Peyer's patch (tissue), 4 donors: ENCODE measurements around the gene NEAT1.
A peak's percentile ranks its signal among the peaks of the same experiment; 100 is the strongest.

ENCODE experiments used
- POLR2A ChIP-seq, 2 donors: fragments of 450-650 bp; IDR thresholded peaks; one replicate each; pipeline ENCODE4 v1.5.1; 2017; ENCODE audit warnings: antibody characterized with exemption in 2 of 2, mild to moderate bottlenecking in 2 of 2, moderate library complexity in 2 of 2
- TF ChIP-seq, protein P1 (sequence below), 6 experiments: fragments of 450-650 bp in 4 of 6; fragments of 200-600 bp in 2 of 6; sonication (generic) in 1 of 6; IDR thresholded peaks; one replicate each; pipeline ENCODE4 v1.5.1; 2017 to 2019; ENCODE audit warnings: antibody characterized with exemption in 6 of 6, mild to moderate bottlenecking in 3 of 6, moderate library complexity in 1 of 6

DNA sequence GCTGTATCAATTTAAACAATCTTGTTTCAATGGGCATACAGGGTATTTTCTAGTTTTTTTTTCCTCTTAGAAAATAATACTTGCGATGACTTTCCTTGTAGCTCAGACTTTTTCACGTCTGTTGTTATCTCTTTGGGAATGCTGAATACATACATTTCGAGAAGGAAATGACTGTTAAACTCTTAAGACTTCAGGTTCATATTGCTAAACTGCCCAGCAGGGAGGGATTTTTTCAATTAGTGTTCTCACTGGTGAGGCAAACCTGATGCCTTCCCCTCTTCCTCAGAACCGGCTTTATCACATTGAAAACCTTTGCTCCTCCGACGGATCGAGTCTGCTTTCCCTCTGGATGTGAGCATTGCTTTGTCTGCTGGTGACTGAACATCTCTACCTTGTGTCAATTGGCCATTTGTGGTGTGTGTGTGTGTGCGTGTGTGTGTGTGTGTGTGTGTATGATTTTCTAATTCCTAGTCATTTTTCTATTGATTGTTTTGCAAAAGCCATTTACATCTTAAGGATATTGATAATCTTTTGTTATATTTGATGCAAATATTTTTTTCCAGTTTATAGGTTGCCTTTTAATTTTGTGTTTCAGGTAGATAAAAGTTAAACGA, 6.6 kb downstream of the NEAT1 start:
- TF ChIP-seq, protein P1, sequence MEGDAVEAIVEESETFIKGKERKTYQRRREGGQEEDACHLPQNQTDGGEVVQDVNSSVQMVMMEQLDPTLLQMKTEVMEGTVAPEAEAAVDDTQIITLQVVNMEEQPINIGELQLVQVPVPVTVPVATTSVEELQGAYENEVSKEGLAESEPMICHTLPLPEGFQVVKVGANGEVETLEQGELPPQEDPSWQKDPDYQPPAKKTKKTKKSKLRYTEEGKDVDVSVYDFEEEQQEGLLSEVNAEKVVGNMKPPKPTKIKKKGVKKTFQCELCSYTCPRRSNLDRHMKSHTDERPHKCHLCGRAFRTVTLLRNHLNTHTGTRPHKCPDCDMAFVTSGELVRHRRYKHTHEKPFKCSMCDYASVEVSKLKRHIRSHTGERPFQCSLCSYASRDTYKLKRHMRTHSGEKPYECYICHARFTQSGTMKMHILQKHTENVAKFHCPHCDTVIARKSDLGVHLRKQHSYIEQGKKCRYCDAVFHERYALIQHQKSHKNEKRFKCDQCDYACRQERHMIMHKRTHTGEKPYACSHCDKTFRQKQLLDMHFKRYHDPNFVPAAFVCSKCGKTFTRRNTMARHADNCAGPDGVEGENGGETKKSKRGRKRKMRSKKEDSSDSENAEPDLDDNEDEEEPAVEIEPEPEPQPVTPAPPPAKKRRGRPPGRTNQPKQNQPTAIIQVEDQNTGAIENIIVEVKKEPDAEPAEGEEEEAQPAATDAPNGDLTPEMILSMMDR (IDR thresholded peaks at IDR 0.05) = peak in 1 of 6 experiments; percentile 10
- peak; percentile 48 to 61 for TF ChIP-seq POLR2A (IDR thresholded peaks at IDR 0.05)
